ENCODE measurements around the gene BMP6. TPM values are rescaled to one million over a fixed set of nuclear protein-coding genes. Genes with fewer than 3 reads are reported as not detected.

BMP6 gene
- polyA plus RNA-seq, 4 donors = 0.22 to 2.0 (median 0.94) TPM

DNA sequence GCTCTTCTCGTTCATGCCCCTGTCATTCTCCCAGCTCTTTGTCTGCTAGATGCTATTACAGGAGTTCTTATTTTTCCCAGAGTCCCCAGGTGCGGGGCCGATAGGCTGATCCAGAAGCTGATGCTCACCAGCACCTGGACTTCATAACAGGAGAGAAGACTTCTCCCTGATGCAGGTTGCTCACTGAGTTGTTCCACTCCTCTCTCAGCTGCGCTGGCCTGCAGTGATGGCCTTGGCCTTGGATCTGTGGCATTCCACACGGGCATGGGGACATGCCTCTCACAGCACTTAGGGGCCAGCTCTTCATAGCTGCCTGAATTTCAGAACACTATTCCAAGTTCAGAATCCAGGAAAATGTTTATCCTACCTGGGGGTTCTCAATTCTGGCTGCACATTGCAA, 191.8 kb downstream of the BMP6 start:
- Histone ChIP-seq H3K4me1 (ENCODE audit: control insufficient read depth in 3 of 3, insufficient read depth in 2 of 3, low read depth in 1 of 3, low read length in 2 of 3) (no peaks in the 10 kb centered on the region), H3K27me3 (ENCODE audit: control insufficient read depth in 3 of 3, insufficient read depth in 3 of 3, low read length in 3 of 3) (peaks cover 0 to 23% (median 0%) of the 10 kb centered on the region in 3 donors), H3K27ac (ENCODE audit: low read depth in 1 of 3, low read length in 2 of 3) (peak overlapping the region in 1 of 3 donors; percentile 61), H3K4me3 (ENCODE audit: low read depth in 1 of 3, low read length in 3 of 3) (no peak overlapping the region), H3K9me3 (ENCODE audit: control insufficient read depth in 2 of 2, insufficient read depth in 1 of 2, low read depth in 1 of 2, low read length in 1 of 2) (no peaks in the 10 kb centered on the region), H3K36me3 (ENCODE audit: control insufficient read depth in 3 of 3, insufficient read depth in 2 of 3, low read depth in 1 of 3, low read length in 3 of 3) (no peaks in the 10 kb centered on the region)
- DNase-seq (no peak), FAIRE-seq (no peak)
- 69 to 87% (median 85%) methylated on average over 5 of the region's 5 CpGs for WGBS, 3 donors

DNA sequence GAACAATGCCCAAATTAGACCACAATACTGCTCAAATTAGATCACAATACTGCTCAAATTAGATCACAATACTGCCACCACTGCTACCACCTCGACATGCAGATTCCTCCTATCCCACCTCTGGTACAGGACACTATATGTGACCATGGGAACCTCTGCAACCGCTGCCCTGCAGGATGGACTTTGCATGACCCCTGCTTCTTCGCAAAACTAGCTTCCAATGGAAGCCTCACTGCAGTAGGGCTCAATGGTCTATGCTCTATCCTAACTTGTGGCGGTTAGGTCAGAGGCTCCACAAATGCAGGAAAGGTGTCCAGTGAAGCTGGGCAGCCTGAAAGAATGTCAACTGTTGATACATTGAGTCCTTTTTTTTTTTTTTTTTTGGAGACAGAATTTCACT, 192.5 kb downstream of the BMP6 start:
- H3K4me1 ChIP-seq (ENCODE audit: control insufficient read depth in 3 of 3, insufficient read depth in 2 of 3, low read depth in 1 of 3, low read length in 2 of 3) = no peaks in the 10 kb centered on the region
- H3K4me3 ChIP-seq (ENCODE audit: low read depth in 1 of 3, low read length in 3 of 3) = no peak overlapping the region
- no peaks in the 10 kb centered on the region for H3K9me3 ChIP-seq (ENCODE audit: control insufficient read depth in 2 of 2, insufficient read depth in 1 of 2, low read depth in 1 of 2, low read length in 1 of 2)
- FAIRE-seq = no peak
- WGBS, 3 donors = 83 to 91% (median 86%) methylated on average over 4 of the region's 4 CpGs
- no peak for DNase-seq
- peaks cover 0 to 16% (median 0%) of the 10 kb centered on the region in 3 donors for H3K27me3 ChIP-seq (ENCODE audit: control insufficient read depth in 3 of 3, insufficient read depth in 3 of 3, low read length in 3 of 3)
- no peak overlapping the region for H3K27ac ChIP-seq (ENCODE audit: low read depth in 1 of 3, low read length in 2 of 3)
- no peaks in the 10 kb centered on the region for H3K36me3 ChIP-seq (ENCODE audit: control insufficient read depth in 3 of 3, insufficient read depth in 2 of 3, low read depth in 1 of 3, low read length in 3 of 3)

DNA sequence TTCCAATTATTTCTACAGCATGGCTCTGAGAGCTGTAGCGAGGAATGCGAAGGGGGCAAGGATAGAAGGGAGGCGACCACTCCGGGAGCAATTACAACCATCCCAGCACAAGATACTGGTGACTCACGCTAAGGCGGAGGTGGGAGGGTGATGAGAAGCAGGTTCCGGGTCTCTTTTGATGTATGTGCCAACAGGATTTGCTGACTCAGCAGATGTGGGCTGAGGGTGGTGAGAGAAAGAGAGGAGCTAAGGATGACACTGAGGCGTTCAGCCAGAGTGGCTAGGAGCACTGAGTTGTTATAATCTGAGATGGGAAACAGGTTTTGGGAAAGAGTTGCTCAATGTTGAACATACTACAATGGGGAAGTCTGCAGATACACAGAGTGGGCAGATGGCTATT, 194.0 kb downstream of the BMP6 start:
- 39 to 68% (median 55%) methylated on average over 8 of the region's 8 CpGs for WGBS, 3 donors
- FAIRE-seq = no peak

GRCh38 chr6:7920425-7920824, 194.5 kb downstream of the BMP6 start:
- H3K36me3 ChIP-seq (ENCODE audit: control insufficient read depth in 3 of 3, insufficient read depth in 2 of 3, low read depth in 1 of 3, low read length in 3 of 3) = no peaks in the 10 kb centered on the region
- FAIRE-seq (no peak), DNase-seq (no peak)
- 58 to 77% (median 63%) methylated on average over 2 of the region's 2 CpGs for WGBS, 3 donors
- H3K9me3 ChIP-seq (ENCODE audit: control insufficient read depth in 2 of 2, insufficient read depth in 1 of 2, low read depth in 1 of 2, low read length in 1 of 2) = peaks cover 0 to 4% of the 10 kb centered on the region in 2 donors
- H3K4me3 ChIP-seq (ENCODE audit: low read depth in 1 of 3, low read length in 3 of 3) = no peak overlapping the region
- no peaks in the 10 kb centered on the region for H3K4me1 ChIP-seq (ENCODE audit: control insufficient read depth in 3 of 3, insufficient read depth in 2 of 3, low read depth in 1 of 3, low read length in 2 of 3)
- H3K27me3 ChIP-seq (ENCODE audit: control insufficient read depth in 3 of 3, insufficient read depth in 3 of 3, low read length in 3 of 3) = peaks cover 0 to 14% (median 0%) of the 10 kb centered on the region in 3 donors
- H3K27ac ChIP-seq (ENCODE audit: low read depth in 1 of 3, low read length in 2 of 3) = no peak overlapping the region

More for the DNA sequence above, 194.0 kb downstream of the BMP6 start:
- DNase-seq = peak in 1 of 2 donors; percentile 53
- Histone ChIP-seq H3K27me3 (ENCODE audit: control insufficient read depth in 3 of 3, insufficient read depth in 3 of 3, low read length in 3 of 3) (peaks cover 0 to 14% (median 0%) of the 10 kb centered on the region in 3 donors), H3K9me3 (ENCODE audit: control insufficient read depth in 2 of 2, insufficient read depth in 1 of 2, low read depth in 1 of 2, low read length in 1 of 2) (peaks cover 0 to 4% of the 10 kb centered on the region in 2 donors), H3K36me3 (ENCODE audit: control insufficient read depth in 3 of 3, insufficient read depth in 2 of 3, low read depth in 1 of 3, low read length in 3 of 3) (no peaks in the 10 kb centered on the region), H3K4me3 (ENCODE audit: low read depth in 1 of 3, low read length in 3 of 3) (no peak overlapping the region), H3K4me1 (ENCODE audit: control insufficient read depth in 3 of 3, insufficient read depth in 2 of 3, low read depth in 1 of 3, low read length in 2 of 3) (no peaks in the 10 kb centered on the region), H3K27ac (ENCODE audit: low read depth in 1 of 3, low read length in 2 of 3) (no peak overlapping the region)

DNA sequence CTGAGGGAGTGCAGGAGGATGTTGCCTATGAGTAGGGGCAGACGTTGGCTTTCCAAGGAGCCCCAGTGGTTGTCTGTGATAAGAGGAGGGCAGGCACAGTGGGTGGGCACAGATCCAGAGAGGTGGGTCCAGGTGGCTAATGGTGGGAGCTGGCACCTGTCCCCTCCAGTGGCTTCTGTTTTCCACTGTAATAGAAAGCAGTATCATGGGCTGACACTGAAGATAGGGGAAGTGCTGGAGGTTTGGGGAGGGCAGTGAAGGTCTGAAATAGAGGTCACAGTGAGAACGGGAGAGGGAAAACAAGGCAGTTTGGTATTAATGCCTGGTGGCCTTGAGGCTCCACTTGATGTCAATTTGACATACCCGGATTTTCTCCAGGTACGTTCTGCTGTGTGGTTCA, 195.1 kb downstream of the BMP6 start:
- no peak for FAIRE-seq
- 44 to 70% (median 60%) methylated on average over 4 of the region's 4 CpGs for whole genome bisulfite sequencing, 3 donors
- H3K9me3 ChIP-seq (ENCODE audit: control insufficient read depth in 2 of 2, insufficient read depth in 1 of 2, low read depth in 1 of 2, low read length in 1 of 2) = peaks cover 0 to 9% of the 10 kb centered on the region in 2 donors

DNA sequence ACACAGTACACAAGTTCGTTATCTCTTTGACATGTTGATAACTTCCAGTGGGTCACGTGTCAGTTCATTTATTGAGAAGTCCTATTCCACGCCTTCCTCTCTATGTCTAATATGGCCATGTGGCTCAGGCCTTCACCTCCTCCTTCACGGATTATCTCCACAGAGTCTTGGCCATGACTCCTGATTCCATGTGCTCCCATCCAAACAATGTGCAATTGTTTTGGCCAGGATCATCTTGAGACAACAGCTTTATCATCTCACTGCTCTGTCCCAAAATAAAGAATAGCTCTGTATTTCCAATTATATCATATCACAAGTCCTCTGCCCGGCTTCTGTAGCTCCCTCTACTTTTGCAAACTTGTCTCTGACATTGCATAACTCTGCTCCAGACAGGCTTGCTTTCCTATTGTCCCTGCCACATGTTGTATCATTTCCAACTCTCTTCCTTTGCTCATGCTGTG, 195.8 kb downstream of the BMP6 start:
- peak in 1 of 2 donors; percentile 42 for DNase-seq
- no peaks in the 10 kb centered on the region for H3K36me3 ChIP-seq (ENCODE audit: control insufficient read depth in 3 of 3, insufficient read depth in 2 of 3, low read depth in 1 of 3, low read length in 3 of 3)
- no peak overlapping the region for H3K4me3 ChIP-seq (ENCODE audit: low read depth in 1 of 3, low read length in 3 of 3)
- no peak overlapping the region for H3K27ac ChIP-seq (ENCODE audit: low read depth in 1 of 3, low read length in 2 of 3)
- peaks cover 0 to 13% (median 0%) of the 10 kb centered on the region in 3 donors for H3K27me3 ChIP-seq (ENCODE audit: control insufficient read depth in 3 of 3, insufficient read depth in 3 of 3, low read length in 3 of 3)
- FAIRE-seq = no peak
- peaks cover 0 to 10% of the 10 kb centered on the region in 2 donors for H3K9me3 ChIP-seq (ENCODE audit: control insufficient read depth in 2 of 2, insufficient read depth in 1 of 2, low read depth in 1 of 2, low read length in 1 of 2)
- 37 to 47% (median 38%) methylated on average over 5 of the region's 5 CpGs for WGBS, 3 donors
- H3K4me1 ChIP-seq (ENCODE audit: control insufficient read depth in 3 of 3, insufficient read depth in 2 of 3, low read depth in 1 of 3, low read length in 2 of 3) = no peaks in the 10 kb centered on the region

More for the DNA sequence above, 195.1 kb downstream of the BMP6 start:
- H3K4me1 ChIP-seq (ENCODE audit: control insufficient read depth in 3 of 3, insufficient read depth in 2 of 3, low read depth in 1 of 3, low read length in 2 of 3) = no peaks in the 10 kb centered on the region
- DNase-seq = no peak
- H3K36me3 ChIP-seq (ENCODE audit: control insufficient read depth in 3 of 3, insufficient read depth in 2 of 3, low read depth in 1 of 3, low read length in 3 of 3) = no peaks in the 10 kb centered on the region
- peaks cover 0 to 14% (median 0%) of the 10 kb centered on the region in 3 donors for H3K27me3 ChIP-seq (ENCODE audit: control insufficient read depth in 3 of 3, insufficient read depth in 3 of 3, low read length in 3 of 3)
- no peak overlapping the region for H3K4me3 ChIP-seq (ENCODE audit: low read depth in 1 of 3, low read length in 3 of 3)
- H3K27ac ChIP-seq (ENCODE audit: low read depth in 1 of 3, low read length in 2 of 3) = no peak overlapping the region

DNA sequence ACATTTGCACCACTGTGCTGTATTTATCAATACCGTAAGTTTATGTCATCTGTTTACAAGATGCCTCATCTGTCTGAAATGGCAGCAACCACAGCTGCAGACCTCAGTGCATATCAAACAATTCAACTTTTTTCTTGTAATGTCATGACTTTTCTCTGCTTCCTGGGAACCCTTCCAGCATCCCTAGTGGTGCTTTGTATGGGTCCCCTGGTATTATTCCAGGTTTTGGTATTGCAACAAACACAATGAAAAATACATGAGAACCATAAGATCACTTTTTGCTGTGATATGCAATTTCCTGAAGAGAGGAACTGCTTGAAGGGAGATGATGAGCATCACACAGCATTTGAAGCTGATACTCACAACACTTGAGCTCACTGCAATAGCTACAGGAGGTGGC, 196.7 kb downstream of the BMP6 start:
- Histone ChIP-seq H3K4me1 (ENCODE audit: control insufficient read depth in 3 of 3, insufficient read depth in 2 of 3, low read depth in 1 of 3, low read length in 2 of 3) (no peaks in the 10 kb centered on the region), H3K36me3 (ENCODE audit: control insufficient read depth in 3 of 3, insufficient read depth in 2 of 3, low read depth in 1 of 3, low read length in 3 of 3) (no peaks in the 10 kb centered on the region), H3K9me3 (ENCODE audit: control insufficient read depth in 2 of 2, insufficient read depth in 1 of 2, low read depth in 1 of 2, low read length in 1 of 2) (peaks cover 0 to 10% of the 10 kb centered on the region in 2 donors), H3K27me3 (ENCODE audit: control insufficient read depth in 3 of 3, insufficient read depth in 3 of 3, low read length in 3 of 3) (peaks cover 0 to 8% (median 0%) of the 10 kb centered on the region in 3 donors), H3K4me3 (ENCODE audit: low read depth in 1 of 3, low read length in 3 of 3) (no peak overlapping the region), H3K27ac (ENCODE audit: low read depth in 1 of 3, low read length in 2 of 3) (no peak overlapping the region)
- 71 to 88% (median 81%) methylated on average over 1 of the region's 1 CpG for WGBS, 3 donors
- DNase-seq (no peak), FAIRE-seq (no peak)

DNA sequence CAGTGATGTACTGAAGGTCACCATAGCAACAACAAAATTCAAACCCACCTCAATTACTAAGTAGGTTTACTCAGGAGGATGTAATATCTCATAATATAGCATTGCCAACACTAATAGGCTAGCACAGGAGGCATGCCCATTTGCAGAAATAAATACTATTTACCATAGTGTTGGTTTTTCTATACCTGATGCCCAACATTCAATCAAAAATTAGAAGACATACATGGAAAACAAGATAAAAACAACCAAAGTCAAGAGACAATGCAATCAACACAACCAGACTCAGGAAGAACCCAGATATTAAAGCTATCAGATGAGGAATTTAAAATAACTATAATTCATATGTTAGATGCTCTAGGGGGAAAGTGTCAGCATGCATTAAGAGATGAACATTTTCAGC, 199.0 kb downstream of the BMP6 start:
- Histone ChIP-seq H3K4me3 (ENCODE audit: low read depth in 1 of 3, low read length in 3 of 3) (no peak overlapping the region), H3K9me3 (ENCODE audit: control insufficient read depth in 2 of 2, insufficient read depth in 1 of 2, low read depth in 1 of 2, low read length in 1 of 2) (peaks cover 0 to 10% of the 10 kb centered on the region in 2 donors), H3K27ac (ENCODE audit: low read depth in 1 of 3, low read length in 2 of 3) (no peak overlapping the region), H3K27me3 (ENCODE audit: control insufficient read depth in 3 of 3, insufficient read depth in 3 of 3, low read length in 3 of 3) (no peaks in the 10 kb centered on the region), H3K36me3 (ENCODE audit: control insufficient read depth in 3 of 3, insufficient read depth in 2 of 3, low read depth in 1 of 3, low read length in 3 of 3) (no peaks in the 10 kb centered on the region), H3K4me1 (ENCODE audit: control insufficient read depth in 3 of 3, insufficient read depth in 2 of 3, low read depth in 1 of 3, low read length in 2 of 3) (no peaks in the 10 kb centered on the region)
- FAIRE-seq (no peak), DNase-seq (no peak)

Data from small intestine (tissue), 7 donors.